Measurements from ENCODE around the gene FAM20C. TPM values are rescaled to one million over a fixed set of nuclear protein-coding genes. Genes with fewer than 3 reads are reported as not detected.

Gene FAM20C
- total RNA-seq, 2 donors from 2014 or later = 37.8 to 62.0 TPM

DNA sequence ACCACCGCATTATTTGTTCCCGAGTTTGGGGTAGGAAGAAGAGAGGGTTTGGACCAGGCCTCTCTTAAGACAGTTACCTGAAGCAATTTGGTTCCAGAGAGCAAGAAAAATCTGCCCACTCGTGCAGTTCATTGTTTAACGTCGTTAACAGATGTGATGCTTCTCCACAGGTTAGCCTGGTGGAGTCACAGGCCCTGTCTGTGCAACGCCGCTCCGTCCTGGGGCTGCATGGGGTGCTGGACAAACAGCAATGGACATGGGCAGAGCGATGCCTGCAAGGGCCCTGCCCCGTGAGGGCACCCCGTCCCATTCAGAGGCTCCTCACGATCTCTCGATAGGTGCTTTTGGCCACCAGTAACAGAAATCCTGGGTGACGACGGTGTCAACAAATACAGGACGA, 107.3 kb downstream of the FAM20C start:
- Histone ChIP-seq H3K4me3 (no peak overlapping the region), H3K27ac (no peak overlapping the region), H3K9me3 (no peaks in the 10 kb centered on the region), H3K36me3 (no peaks in the 10 kb centered on the region), H3K27me3 (replicated peaks; ENCODE audit: insufficient read depth) (no peaks in the 10 kb centered on the region), H3K4me1 (replicated peaks) (no peaks in the 10 kb centered on the region)
- intact Hi-C loops (cut with DNase I) = no loop called here
- DNase-seq (ENCODE audit: low spot score) = no peak
- TF ChIP-seq POLR2A (IDR thresholded peaks at IDR 0.05) = no peak
- TF ChIP-seq, protein P1, sequence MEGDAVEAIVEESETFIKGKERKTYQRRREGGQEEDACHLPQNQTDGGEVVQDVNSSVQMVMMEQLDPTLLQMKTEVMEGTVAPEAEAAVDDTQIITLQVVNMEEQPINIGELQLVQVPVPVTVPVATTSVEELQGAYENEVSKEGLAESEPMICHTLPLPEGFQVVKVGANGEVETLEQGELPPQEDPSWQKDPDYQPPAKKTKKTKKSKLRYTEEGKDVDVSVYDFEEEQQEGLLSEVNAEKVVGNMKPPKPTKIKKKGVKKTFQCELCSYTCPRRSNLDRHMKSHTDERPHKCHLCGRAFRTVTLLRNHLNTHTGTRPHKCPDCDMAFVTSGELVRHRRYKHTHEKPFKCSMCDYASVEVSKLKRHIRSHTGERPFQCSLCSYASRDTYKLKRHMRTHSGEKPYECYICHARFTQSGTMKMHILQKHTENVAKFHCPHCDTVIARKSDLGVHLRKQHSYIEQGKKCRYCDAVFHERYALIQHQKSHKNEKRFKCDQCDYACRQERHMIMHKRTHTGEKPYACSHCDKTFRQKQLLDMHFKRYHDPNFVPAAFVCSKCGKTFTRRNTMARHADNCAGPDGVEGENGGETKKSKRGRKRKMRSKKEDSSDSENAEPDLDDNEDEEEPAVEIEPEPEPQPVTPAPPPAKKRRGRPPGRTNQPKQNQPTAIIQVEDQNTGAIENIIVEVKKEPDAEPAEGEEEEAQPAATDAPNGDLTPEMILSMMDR (IDR thresholded peaks at IDR 0.05) = no peak
- TF ChIP-seq POLR2AphosphoS5 (IDR thresholded peaks at IDR 0.05) = no peak
- WGBS = 92% methylated on average over 16 of the region's 16 CpGs

DNA sequence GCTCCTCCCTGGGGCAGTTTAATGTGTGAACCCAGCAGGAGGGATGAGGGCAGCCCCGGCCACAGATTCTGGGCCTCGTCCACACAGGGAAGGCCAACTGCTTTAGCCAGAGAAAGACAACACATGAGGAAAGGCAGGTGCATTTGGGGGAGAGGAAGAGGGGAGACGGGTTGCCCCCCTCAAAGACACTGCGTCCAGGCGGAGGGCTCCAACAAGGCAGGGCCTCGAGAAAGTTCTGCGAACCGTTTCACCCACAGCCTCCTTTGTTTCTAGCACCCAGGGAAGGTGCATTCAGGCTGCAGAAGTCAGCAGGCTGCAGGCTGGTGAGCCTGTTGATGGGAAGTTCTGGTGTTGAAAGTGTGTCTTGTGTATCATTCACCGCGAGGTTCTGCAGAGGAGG, 107.7 kb downstream of the FAM20C start:
- TF ChIP-seq POLR2AphosphoS5 (IDR thresholded peaks at IDR 0.05) (no peak), POLR2A (IDR thresholded peaks at IDR 0.05) (no peak)
- TF ChIP-seq, protein P1 (IDR thresholded peaks at IDR 0.05) = no peak
- 86% methylated on average over 10 of the region's 10 CpGs for WGBS
- intact Hi-C loops (cut with DNase I) = no loop called here
- no peak overlapping the region for H3K4me3 ChIP-seq
- H3K27ac ChIP-seq = no peak overlapping the region
- DNase-seq (ENCODE audit: low spot score) = no peak
- no peaks in the 10 kb centered on the region for H3K4me1 ChIP-seq (replicated peaks)
- H3K36me3 ChIP-seq = no peaks in the 10 kb centered on the region
- H3K9me3 ChIP-seq = no peaks in the 10 kb centered on the region
- H3K27me3 ChIP-seq (replicated peaks; ENCODE audit: insufficient read depth) = no peaks in the 10 kb centered on the region

DNA sequence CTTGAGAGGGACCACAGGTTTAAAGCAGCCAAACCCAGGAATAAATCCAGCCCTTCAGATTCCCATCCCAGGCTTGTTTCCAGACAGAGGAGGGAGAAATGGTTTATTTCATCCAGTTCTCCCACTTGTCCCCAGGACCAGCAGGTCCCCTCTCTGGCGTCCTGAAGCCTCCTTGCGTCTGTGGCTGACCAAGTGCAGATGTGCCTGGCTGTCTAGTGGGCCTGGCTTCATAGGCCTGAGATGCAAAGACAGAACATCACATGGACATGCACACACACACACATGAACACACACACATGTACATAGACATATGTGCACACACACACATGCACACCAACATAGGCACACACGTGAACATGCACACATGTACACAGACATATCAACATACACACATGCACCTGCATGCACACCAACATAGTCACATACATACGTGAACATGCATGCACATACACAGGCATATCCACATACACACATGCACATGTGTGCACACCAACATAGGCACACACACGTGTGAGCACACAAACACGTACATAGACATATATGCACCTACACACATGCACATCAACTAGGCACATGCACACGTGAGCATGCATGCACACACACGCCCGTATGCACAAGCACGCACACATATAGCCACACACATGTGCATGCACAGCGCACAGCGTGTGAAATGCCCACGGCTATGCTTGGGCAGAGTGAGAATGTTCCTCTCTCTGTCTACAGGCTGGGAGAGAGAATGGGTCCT, 108.3 kb downstream of the FAM20C start:
- 91% methylated on average over 13 of the region's 13 CpGs for WGBS
- DNase-seq (ENCODE audit: low spot score) = no peak
- Histone ChIP-seq H3K9me3 (no peaks in the 10 kb centered on the region), H3K27me3 (replicated peaks; ENCODE audit: insufficient read depth) (no peaks in the 10 kb centered on the region), H3K4me1 (replicated peaks) (no peaks in the 10 kb centered on the region), H3K36me3 (no peaks in the 10 kb centered on the region), H3K27ac (no peak overlapping the region), H3K4me3 (no peak overlapping the region)
- TF ChIP-seq, protein P1 (IDR thresholded peaks at IDR 0.05) = no peak
- no peak for TF ChIP-seq POLR2A (IDR thresholded peaks at IDR 0.05)
- no peak for TF ChIP-seq POLR2AphosphoS5 (IDR thresholded peaks at IDR 0.05)
- intact Hi-C loops (cut with DNase I) = no loop called here

DNA sequence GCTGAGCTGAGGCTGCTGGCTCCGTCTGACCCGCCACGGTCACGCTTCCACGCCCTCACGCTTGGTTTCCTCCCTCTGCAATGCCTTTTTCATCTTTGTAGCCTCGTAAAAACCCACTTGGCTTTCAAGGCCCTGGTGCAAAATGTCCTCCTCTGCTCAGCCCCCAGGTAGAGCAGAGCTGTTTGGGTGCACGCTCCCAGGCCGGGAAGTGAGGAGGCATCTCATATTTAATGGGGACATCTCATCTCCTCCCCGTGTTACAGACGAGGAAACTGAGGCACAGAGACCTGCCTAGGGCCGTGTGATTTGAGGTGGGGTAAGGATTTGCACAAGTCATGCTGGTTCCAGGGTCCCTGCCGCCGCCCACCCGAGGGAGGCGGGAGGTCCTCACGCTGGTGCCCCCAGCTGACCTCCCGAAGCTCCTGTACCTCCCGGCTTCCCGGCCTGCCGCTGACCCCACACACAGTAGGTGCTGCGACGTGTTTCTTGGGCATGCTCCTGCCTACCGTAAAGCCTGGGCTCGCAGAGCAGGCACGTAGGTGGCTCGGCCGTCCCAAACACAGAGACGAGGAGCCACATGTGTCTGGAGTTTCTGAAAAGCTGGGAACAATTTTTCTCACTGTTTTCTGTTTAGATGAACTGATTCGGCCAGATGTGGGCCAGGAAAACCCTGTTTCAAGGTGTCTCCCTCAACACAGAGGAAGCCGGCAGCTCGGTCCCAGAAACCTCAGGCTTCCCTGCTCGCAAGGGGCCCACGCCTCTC, 109.1 kb downstream of the FAM20C start:
- TF ChIP-seq, protein P1 (IDR thresholded peaks at IDR 0.05) = no peak
- TF ChIP-seq POLR2A (IDR thresholded peaks at IDR 0.05) (no peak), POLR2AphosphoS5 (IDR thresholded peaks at IDR 0.05) (no peak)
- DNase-seq (ENCODE audit: low spot score) = no peak
- WGBS = 80% methylated on average over 34 of the region's 34 CpGs

More for the DNA sequence above, 109.1 kb downstream of the FAM20C start:
- Histone ChIP-seq H3K9me3 (no peaks in the 10 kb centered on the region), H3K4me1 (replicated peaks) (no peaks in the 10 kb centered on the region), H3K36me3 (no peaks in the 10 kb centered on the region), H3K27me3 (replicated peaks; ENCODE audit: insufficient read depth) (no peaks in the 10 kb centered on the region), H3K4me3 (no peak overlapping the region), H3K27ac (no peak overlapping the region)
- intact Hi-C loops (cut with DNase I) = no loop called here

Data from prostate gland (tissue), 2 donors.